Activated T-cell treated with anti-CD3 and anti-CD28 coated beads for 48 hours (primary cell): ENCODE data around the gene FASTKD1.
"Not testable (repeated sequence)": the region's sequence is repeated elsewhere in the genome, so short reads cannot be mapped to it uniquely, and the experiment has no call there.

Source experiments
- DNase-seq: peaks from one replicate; pipeline ENCODE4 v3.0.0-alpha.2; 2020; ENCODE audit warnings: low read depth

The FASTKD1 gene

DNA sequence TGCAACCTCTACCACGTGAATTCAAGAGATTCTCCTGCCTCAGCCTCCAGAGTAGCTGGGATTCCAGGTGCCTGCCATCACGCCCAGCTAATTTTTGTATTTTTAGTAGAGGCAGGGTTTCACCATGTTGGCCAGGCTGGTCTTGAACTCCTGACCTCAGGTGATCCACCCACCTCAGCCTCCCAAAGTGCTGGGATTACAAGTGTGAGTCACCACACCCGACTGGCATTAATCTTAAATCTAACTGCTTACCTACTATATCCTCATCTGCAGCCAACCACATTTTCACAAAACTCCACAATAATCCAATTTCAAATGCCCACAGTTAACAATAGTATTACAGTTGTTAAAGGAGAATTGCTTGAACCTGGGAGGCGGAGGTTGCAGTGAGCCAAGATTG is 2.9 kb downstream of the FASTKD1 start:
- not testable (repeated sequence) for DNase-seq

DNA sequence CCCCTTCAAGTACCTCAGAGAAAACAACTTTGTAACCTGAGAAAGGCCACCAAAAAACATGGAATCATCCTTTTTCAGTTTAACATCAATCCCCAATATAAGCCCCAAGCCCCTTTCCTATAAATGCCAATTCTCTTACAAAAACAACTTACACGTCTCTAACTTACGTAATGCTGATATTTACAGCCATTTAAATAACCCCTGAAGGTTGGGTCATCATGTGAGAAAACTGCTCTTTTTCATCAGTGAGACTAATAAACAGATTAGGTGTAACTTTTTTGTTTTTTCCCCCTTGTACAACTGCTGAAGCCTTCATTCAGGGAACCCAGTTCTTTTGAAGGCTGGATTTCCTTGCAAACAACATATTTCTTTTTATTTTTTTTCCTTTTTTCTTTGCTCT is 3.7 kb downstream of the FASTKD1 start:
- no peak for DNase-seq

DNA sequence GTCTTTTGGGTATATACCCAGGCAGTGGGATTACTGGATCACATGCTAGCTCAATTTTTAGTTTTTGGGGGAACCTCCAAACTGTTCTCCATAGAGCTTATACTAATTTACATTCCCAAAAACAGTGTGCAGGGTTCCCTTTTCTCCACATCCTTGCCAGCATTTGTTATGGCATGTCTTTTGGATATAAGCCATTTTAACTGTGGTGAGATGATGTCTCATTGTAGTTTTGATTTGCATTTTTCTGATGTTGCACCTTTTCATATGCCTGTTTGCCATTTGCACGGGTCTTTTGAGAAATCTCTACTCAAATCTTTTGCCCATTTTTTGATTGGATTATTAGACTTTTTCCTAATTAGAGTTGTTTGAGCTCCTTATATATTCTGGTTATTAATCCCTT is 8.0 kb downstream of the FASTKD1 start:
- DNase-seq, result no peak

DNA sequence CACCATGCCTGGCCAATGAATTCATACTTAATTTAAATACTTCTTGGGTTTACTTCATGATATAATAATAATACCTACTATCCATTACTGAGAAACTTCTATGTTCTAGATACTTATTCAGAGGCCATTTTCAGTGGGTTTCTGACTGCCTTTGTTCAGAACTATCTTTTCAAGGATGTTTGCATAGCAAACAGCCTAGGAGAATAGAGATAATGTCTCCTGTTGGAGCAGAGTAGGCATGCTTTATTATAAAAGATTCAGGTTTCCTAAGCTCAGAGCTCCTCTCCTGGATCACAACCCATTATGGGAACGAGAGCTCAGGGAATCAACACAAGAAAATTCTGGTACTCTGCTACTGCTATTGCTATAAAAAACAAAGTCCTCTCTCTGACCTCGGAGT is 11.1 kb downstream of the FASTKD1 start:
- DNase-seq, result no peak

DNA sequence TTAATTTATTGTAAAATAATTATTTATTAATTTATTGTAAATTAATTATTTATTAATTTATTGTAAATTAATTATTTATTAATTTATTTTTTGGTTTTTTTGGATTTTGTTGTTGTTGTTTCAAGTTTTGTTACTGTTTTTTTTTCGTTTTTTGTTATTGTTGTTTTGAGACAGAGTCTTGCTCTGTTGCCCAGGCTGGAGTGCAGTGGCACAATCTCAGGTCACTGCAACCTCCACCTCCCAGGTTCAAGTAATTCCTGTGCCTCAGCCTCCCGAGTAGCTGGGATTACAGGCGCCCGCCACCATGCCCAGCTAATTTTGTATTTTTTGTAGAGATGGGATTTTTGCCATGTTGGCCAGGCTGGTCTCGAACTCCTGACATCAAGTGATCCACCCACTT is 11.6 kb downstream of the FASTKD1 start:
- DNase-seq, result not testable (repeated sequence)

DNA sequence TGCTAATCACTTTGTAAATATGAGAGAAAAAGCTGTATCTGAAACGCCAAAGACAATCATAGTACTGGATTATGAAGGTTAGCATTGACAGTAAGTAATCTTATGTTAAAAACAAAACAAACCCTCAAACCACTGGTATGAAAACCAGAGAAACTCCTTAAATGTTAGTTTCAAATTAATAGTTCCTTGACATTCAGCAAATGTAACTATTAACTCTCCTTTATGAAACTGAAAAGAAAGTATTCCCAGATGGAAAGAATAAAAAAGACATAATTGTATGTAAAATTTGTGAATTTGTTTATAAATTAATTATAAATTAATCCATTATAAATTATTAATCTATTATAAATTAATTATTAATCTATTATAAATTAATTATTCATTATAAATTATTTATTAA is 12.3 kb downstream of the FASTKD1 start:
- no peak for DNase-seq

DNA sequence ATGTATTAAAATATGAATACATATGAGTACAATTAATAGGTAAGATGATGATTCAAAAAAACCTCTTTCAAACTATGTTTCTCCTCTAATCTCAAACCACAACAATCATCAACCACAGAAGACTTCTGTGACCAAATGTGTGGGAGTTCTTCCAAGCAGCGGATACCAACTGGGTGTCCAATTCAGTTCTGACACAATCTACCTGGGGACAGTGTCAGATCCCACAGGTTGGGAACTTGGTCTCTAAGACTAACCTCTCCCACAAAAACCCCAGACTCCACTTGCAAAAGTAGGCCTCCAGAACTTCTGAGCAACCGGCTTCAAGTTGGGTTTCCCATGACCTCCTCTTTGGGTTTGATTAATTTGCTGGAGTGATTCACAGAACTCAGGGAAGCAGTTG is 26.9 kb downstream of the FASTKD1 start:
- DNase-seq, result no peak

DNA sequence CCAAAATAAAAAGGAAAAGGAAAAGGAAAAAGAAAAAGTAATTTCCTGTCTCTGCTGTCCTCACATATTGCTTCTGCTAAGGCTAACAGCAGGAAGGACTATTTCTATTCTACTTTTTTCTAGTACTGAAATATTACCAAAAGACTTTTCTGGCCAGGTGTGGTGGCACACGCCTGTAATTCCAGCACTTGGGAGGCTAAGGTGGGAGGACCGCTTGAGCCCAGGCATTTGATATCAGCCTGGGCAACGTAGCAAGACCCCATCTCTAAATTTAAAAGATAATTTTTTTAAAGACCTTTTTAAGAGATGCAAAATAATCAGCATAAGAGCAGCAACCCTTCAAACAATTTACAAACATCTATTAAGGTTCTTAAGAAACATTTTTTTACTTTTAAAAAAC is 31.2 kb downstream of the FASTKD1 start:
- DNase-seq, result no peak

DNA sequence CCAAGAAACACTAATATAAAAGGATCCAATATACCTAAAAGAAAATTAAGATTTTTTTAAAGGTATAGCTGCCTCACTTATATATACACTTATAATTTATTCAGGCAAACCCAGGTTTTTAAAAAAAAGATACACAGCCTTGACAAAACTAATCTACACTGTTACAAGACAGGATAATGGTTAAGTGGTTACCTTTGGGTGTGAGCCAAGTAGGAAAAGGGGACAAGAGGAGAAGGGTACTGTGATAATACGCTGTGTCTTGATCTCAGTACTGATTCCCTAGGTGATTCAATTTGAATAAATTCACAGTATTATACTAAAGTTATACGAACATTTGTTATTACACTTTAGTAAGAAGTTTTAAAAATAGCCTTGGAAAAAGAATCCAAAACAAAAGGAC is 33.5 kb downstream of the FASTKD1 start:
- DNase-seq, result no peak

DNA sequence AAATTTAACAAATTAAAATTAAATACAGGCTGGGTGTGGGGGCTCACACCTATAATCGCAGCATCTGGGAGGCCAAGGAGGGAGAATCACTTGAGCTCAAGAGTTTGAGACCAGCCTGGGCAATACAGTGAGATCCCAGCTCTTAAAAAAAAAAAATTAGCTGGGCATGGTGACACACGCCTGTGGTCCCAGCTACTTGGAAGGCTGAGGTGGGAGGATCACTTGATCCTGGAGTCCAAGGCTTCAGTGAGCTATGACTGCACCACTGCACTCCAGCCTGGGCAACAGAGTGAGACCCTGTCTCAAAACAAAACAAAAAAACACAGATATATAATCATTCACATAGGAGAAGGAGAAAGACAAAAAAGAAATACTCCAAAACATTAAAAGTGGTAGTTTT is 34.2 kb downstream of the FASTKD1 start:
- DNase-seq, result not testable (repeated sequence)

DNA sequence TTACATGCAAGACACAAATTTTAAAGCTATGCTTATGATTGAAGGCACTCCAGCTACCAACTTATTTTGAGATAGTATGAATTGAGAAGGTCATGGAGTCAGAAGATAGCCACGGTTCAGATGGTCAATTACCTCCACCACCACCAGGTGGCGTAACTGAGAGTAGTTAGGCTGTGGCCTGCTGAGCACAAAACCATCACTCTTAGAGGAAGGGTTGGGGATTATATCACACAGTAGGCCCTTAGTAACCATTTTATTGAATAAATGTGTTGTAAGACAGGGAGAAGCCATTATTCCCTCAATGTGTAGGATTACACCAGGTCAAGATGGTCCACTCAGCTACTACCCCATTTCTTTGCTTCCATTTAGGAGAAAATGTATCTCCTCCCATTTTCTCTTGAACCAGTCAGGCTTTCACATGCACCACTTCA is 45.4 kb downstream of the FASTKD1 start:
- DNase-seq, result peak; percentile 61

DNA sequence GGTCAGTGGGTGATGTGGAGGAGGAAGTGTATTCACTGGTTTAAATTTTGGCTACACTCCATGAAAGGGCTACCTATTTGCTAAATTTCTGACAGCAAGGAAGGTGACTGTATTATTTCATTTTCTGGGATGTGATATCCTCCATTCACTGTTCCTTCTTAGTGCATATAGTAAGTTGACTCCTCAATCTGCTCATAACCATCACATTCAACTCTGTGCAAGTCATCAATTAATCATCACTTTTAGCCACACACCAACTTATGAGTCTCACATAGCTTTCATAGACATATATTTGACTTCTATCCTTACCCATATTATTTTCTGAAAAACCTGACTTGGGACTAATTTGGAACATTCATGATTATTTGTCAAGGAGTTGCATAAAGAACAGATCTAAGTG is 47.2 kb downstream of the FASTKD1 start:
- DNase-seq, result no peak

DNA sequence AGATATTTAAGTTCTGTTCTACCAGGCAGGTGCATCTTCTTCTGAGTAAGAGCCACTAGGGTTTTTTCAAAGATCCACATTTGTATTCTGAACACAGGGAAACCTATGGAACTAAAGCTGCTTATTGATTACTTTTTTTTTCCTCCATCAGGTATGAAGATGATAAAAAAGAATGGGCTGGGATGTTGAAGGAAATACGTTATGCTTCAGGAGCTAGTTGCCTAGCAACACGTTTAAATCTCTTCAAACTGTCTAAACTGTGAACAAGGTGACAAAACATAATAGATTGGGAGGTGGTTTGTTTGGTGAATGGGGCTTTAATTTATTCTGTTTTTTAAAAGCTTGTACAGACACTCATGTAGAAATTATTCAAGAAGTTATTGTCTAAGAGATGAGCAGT is 48.2 kb downstream of the FASTKD1 start:
- DNase-seq, result no peak

DNA sequence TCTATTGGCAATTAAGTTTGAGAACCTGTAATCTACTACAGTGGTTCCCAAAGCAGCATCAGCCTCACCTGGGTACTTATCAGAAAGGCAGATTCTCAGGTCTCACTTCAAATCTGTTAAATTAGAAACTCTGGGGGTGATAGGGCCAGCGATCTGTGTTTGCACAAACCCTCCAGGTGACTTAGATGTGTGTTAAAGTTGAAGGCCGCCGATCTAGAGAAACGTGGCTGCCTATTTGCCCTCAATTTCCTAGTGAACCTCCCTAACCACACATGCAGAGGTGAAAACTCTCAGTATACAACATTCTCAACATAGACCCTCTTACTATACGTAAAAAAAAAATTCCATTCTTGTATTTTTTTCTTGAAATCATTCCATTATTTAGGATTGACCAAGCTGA is 50.0 kb downstream of the FASTKD1 start:
- DNase-seq, result no peak

DNA sequence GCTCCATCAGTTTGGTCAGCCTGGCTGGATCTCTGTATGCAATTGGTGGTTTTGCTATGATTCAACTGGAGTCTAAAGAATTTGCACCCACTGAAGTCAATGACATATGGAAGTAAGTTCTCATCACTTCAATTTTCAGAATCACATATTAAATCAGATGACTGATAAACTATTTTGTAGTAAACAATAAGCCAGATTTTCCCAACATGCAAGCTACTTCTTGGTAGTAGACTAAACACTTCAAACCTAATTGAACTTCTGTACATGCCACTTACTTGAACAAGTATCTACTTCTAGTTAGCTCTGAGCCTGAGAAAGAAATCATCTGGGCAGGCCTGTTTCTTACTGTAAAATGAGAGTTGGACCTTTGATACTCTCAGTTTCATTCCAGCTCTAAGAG is 52.8 kb downstream of the FASTKD1 start:
- DNase-seq, result no peak

DNA sequence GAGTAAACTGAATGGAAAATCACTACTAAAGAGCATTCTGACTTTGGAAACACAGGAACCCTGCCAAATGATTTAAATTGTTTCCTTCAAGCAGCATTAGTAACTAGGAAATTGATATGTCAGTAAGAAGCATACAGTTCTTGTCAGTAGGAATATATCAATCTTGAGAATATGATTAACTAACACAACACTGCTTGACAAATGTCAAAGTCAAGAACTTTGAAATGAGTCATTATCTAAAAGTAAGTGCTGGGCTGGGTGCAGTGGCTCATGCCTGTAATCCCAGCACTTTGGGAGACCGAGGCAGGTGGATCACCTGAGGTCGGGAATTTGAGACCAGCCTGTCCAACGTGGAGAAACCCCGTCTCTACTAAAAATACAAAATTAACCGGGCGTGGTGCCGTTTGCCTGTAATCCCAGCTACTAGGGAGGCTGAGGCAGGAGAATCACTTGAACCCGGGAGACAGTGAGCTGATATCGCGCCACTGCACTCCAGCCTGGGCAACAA is 57.1 kb downstream of the FASTKD1 start:
- not testable (repeated sequence) for DNase-seq

DNA sequence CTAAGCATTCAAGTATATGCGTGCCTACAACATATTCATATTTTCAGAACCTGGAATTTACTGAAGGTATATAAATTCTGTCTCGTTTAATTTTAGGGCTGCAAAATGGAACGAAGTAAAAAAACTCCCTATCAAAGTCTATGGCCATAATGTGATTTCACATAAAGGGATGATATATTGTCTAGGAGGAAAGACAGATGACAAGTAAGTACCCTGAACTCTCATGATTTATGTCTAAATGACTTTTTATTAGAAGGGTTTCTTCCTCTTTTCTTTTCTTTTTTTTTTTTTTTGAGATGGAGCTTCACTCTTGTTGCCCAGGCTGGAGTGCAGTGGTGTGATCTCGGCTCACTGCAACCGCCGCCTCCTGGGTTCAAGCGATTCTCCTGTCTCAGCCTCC is 58.9 kb downstream of the FASTKD1 start:
- not testable (repeated sequence) for DNase-seq

DNA sequence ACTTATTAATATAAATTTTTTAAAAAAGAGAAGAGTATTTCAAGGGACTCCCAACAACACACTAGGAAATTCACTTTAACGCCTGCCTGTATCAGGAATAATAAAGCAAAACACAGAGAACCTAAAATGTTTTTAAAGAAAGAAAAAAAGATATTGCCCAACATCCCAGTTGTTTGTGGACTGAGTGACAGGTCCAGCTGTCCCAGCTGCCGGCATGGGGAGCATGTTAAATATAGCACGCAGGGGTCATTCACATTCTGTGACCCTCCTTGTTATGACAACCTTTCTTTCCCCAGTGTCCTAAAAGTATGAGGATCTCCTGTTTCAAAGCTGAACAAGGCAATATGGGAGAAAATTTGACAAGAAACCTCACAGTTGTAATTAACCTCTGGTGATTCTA is 59.7 kb downstream of the FASTKD1 start:
- no peak for DNase-seq

DNA sequence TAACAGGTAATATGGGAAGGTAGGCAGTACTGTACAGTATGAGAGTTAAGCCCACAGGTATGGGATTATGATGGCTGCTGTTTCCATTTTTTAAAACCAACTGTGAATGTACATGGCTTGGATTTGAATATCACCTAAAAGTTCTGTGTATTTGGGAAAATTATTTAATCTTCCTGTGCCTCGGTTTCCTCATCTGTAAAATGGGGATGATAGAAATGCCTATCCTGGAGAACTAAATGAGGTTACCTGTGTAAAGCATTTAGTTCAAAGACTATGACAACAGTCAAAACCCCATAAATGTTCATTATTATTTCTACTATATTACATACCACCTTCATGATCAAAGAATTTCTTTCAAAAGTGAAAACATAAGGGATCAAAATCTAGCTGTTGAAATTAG is 60.6 kb downstream of the FASTKD1 start:
- DNase-seq, result no peak

DNA sequence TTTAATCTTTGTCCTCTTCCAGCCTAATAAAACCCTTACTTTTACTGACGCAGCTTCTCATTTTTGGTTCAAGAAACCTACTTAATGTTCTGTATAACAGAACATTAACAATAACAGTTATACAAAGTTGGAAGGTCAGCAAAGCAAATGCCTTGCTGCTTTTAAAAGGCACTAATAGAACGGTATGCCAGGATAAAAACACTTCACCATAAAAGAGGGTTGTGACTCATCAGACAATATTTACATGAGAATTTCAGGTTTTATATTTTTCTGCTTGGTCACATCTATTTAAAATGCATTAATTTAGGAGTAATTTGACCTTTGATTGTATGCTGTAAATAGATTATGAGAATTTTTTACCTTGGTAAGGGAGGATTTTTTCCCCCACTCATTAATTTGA is 61.1 kb downstream of the FASTKD1 start:
- DNase-seq, result no peak

DNA sequence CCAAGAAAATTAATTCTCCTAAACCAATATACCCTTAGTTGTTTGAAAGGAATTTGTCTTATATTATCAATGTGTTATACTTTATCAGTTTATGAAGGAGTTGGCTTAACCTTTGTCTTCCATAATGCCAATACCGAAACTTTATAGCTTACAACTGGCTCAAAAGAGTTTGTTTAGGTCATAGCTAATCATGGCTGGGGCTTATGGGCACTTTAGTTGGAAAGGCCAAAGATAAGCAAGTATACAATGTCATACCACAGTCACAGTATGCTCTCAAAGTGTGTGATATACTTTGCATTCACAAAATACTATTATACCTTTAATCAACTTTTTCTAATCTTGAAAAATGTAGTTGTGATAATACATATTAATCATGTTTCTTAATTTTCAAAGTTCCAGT is 61.8 kb downstream of the FASTKD1 start:
- no peak for DNase-seq

DNA sequence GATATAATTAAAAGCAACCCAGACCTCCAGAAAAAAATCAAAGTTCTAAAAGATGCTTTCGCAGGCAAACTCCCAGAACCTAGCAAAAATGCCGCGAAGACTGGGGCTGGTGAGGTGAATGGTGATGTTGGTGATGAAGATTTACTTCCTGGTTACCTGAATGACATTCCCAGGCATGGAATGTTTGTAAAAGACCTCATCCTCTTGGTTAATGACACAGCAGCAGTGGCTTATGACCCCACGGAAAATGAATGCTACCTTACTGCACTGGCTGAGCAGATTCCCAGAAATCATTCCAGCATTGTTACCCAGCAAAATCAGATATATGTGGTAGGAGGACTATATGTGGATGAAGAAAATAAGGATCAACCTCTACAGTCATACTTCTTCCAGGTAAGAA is 63.2 kb downstream of the FASTKD1 start:
- no peak for DNase-seq

DNA sequence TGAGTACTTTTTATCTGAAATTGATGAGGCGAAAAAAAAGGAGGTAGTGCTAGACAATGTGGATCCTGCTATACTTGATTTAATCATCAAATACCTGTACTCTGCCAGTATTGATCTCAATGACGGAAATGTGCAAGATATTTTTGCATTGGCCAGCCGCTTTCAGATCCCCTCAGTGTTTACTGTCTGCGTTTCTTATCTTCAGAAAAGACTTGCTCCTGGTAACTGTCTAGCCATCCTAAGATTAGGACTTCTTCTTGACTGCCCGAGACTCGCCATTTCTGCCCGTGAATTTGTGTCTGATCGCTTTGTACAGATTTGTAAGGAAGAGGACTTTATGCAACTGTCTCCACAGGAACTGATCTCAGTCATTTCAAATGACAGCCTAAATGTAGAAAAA is 63.7 kb downstream of the FASTKD1 start:
- DNase-seq, result no peak

DNA sequence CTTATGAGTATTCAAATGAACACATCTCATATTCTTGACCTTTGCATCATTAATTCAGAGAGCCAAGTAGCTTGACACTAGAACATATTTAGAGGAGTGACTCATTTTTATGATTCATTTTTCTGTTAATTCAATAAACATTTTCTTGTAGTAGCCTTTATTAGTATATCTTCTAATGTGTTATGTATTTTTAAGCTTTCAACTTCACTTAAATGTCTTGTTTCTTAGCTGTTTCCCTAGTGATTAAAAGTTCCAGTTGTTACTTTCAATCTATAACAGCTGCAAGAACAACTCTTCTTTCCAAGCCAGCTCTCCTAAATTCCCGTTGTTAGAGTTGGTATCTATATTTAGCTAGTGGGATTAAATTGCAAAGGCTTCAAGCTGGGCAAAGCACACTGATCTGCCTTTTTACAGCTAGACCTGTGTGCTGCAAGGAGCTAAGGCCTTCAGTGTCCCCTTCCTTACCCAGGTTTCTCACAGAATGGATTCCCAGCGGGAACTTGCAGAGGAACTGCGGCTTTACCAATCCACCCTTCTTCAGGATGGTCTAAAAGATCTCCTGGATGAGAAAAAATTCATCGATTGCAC is 64.3 kb downstream of the FASTKD1 start, which contains the start of gene KLHL41:
Gene KLHL41, plus strand, starts transcription at position 405 of the 588 bp plus-strand sequence. Its CDS starts 77 bp downstream, at position 482.
- DNase-seq, result no peak
